Measurements from ENCODE around the gene RAPSN. TPM values are rescaled to one million over a fixed set of nuclear protein-coding genes. Genes with fewer than 3 reads are reported as not detected.

The RAPSN gene
- total RNA-seq, 6 donors from 2014 or later, result 0.30 to 1.1 (median 1.0) TPM; not detected in 3

GRCh38 chr11:47403135-47403534 is 45.8 kb downstream of the RAPSN start:
- Histone ChIP-seq H3K27me3 (no peaks in the 10 kb centered on the region), H3K27ac (peak overlapping the region in 1 of 4 donors; percentile 40), H3K4me3 (no peak overlapping the region), H3K9me3 (no peaks in the 10 kb centered on the region), H3K4me1 (peaks cover 24 to 32% (median 27%) of the 10 kb centered on the region in 4 donors), H3K36me3 (no peaks in the 10 kb centered on the region)
- ATAC-seq (ENCODE audit: low FRiP score in 2 of 2), result no peak
- 50 to 67% methylated on average over 4 of the region's 4 CpGs for WGBS, 2 donors
- DNase-seq, result no peak
- TF ChIP-seq CTCF (IDR thresholded peaks at IDR 0.05) (no peak), EP300 (IDR thresholded peaks at IDR 0.05) (no peak), POLR2A (IDR thresholded peaks at IDR 0.05) (no peak), POLR2AphosphoS5 (IDR thresholded peaks at IDR 0.05) (no peak)

DNA sequence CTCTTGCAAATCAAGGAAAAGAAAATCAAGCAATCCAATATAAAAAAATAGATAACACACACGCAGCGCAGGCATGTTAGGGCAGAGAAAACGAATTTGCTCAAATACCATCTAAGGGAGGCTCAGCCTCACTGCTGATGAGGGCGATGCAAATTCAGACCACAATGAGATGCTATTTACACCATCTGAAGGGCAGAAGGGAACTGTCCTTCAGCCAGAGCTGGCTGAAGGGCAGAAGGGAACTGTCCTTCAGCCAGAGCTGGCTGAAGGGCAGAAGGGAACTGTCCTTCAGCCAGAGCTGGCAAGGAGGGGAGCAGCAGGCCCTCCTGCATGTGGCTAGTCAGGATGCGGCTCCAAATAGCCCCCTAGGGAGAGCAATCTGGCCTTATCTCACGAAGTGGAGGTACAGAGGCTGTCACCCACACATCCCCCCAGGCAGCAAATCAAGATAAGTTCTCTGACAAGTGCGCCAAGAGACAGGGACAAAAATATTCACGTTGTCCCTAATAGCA is 48.1 kb downstream of the RAPSN start:
- Histone ChIP-seq H3K9me3 (no peaks in the 10 kb centered on the region), H3K27me3 (no peaks in the 10 kb centered on the region), H3K4me1 (peaks cover 10 to 22% (median 16%) of the 10 kb centered on the region in 4 donors), H3K36me3 (no peaks in the 10 kb centered on the region), H3K27ac (peak overlapping the region; percentile 77 to 86 (median 79)), H3K4me3 (peak overlapping the region in 3 of 4 donors; percentile 43 to 58 (median 56))
- TF ChIP-seq CTCF (IDR thresholded peaks at IDR 0.05) (no peak), EP300 (IDR thresholded peaks at IDR 0.05) (no peak), POLR2AphosphoS5 (IDR thresholded peaks at IDR 0.05) (no peak), POLR2A (IDR thresholded peaks at IDR 0.05) (no peak)
- DNase-seq, result no peak
- ATAC-seq (ENCODE audit: low FRiP score in 2 of 2), result peak; percentile 41 to 63
- 37 to 46% methylated on average over 8 of the region's 8 CpGs for WGBS, 2 donors

DNA sequence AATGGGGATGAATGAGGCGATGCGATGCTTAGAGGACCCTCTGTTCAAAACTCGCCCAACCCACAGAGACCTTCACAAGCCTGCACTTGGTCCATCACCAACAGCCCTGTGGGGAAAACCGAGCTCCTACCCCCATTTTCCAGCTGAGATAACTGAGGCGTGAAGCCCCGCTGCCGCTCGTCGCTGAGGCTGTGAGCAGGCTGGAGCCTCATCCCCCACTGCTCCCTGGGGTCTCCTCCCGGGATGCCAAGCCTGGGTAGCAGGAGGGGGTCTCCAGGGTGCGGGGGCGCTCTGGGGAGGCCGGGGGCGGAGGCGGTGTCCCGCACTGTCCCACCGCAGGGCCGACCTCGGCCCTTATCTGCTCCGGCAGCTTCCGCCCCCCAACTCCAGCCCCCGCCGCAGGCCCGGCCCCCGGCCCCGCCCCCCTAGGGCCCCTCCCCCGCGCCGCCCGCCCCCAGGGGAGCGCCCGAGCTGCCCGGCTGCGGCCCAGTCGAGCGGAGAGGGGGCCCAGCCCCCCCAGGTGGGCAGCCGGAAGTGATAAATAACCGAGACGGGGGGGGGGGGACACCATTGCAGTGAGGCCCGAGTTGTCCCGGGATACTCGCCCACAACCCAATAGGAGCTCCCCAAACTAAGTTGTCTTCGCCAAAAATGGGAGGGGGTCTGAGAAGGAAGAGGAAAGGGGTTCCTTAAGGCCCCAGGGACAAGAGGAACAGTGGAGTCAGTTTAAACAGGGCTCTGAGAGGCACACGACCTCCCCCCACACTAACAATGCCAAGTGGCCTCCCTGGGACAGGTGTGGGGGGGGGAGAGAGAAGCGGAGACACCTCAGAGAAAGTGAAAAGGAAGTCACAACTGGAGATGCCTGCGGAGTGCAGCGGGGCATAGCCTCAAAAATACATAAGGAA is 48.8 kb downstream of the RAPSN start:
- TF ChIP-seq POLR2AphosphoS5 (IDR thresholded peaks at IDR 0.05), result peak; percentile 16 to 76
- peak in 2 of 4 donors; percentile 21 to 55 for TF ChIP-seq POLR2A (IDR thresholded peaks at IDR 0.05)
- TF ChIP-seq EP300 (IDR thresholded peaks at IDR 0.05), result no peak
- WGBS, 2 donors, result 13 to 15% methylated on average over 14 to 26 of the region's 47 CpGs
- Histone ChIP-seq H3K27me3 (no peaks in the 10 kb centered on the region), H3K36me3 (no peaks in the 10 kb centered on the region), H3K9me3 (no peaks in the 10 kb centered on the region), H3K4me3 (peak overlapping the region; percentile 11 to 58 (median 50)), H3K27ac (peak overlapping the region; percentile 77 to 86 (median 79)), H3K4me1 (peaks cover 14 to 29% (median 22%) of the 10 kb centered on the region in 4 donors)
- DNase-seq, result peak; percentile 51 to 89
- peak; percentile 72 to 79 for ATAC-seq (ENCODE audit: low FRiP score in 2 of 2)

DNA sequence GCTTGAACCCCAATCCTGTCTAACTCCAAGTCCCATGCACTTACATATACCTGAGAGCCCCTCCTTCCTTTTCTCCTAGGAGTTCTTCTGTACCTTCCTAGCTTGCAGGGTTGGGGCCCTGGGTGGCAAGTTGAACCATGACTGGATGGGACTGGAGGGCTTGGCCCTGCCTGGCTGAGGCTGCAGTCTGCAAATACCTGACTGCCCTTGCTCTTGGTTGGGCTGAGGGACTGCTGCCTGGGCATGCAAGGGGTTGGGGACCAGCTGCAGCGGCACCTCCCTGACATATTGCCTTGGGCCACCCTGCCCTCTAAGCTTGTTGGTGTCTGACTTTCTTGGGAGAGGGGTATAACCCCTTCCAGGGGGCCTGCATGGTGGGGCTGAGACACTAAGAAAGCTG is 50.4 kb downstream of the RAPSN start:
- no peak for TF ChIP-seq CTCF (IDR thresholded peaks at IDR 0.05)
- Histone ChIP-seq H3K36me3 (no peaks in the 10 kb centered on the region), H3K4me3 (no peak overlapping the region), H3K27ac (no peak overlapping the region), H3K9me3 (no peaks in the 10 kb centered on the region), H3K4me1 (peaks cover 29 to 45% (median 36%) of the 10 kb centered on the region in 4 donors), H3K27me3 (no peaks in the 10 kb centered on the region)
- 88% methylated on average over 1 of the region's 1 CpG; no CpG with 5 or more reads in 1 of the 2 donors for WGBS, 2 donors
- ATAC-seq (ENCODE audit: low FRiP score in 2 of 2) (no peak), DNase-seq (no peak)

GRCh38 chr11:47398011-47398410 is 50.9 kb downstream of the RAPSN start:
- DNase-seq, result no peak
- Histone ChIP-seq H3K27ac (no peak overlapping the region), H3K36me3 (no peaks in the 10 kb centered on the region), H3K4me1 (peaks cover 34 to 50% (median 40%) of the 10 kb centered on the region in 4 donors), H3K4me3 (no peak overlapping the region), H3K9me3 (no peaks in the 10 kb centered on the region), H3K27me3 (no peaks in the 10 kb centered on the region)
- 95 to 100% methylated on average over 3 of the region's 3 CpGs for WGBS, 2 donors
- TF ChIP-seq POLR2A (IDR thresholded peaks at IDR 0.05), result no peak
- TF ChIP-seq EP300 (IDR thresholded peaks at IDR 0.05), result no peak
- no peak for TF ChIP-seq POLR2AphosphoS5 (IDR thresholded peaks at IDR 0.05)
- TF ChIP-seq CTCF (IDR thresholded peaks at IDR 0.05), result no peak
- no peak for ATAC-seq (ENCODE audit: low FRiP score in 2 of 2)

All from upper lobe of left lung (tissue), 6 donors.